Effector memory CD4-positive, alpha-beta T cell (primary cell): Measurements from ENCODE around the gene ATN1.

Experiments
- DNase-seq, 3 donors: peaks; one replicate each; pipeline ENCODE4 v3.0.0-alpha.2; 2020
- H3K27ac ChIP-seq: 2 replicates; pipeline ENCODE4 v1.7.0; 2013; ENCODE audit warnings: mild to moderate bottlenecking, low read length, moderate library complexity; ENCODE audit not compliant: insufficient read depth, poor library complexity, severe bottlenecking
- H3K27me3 ChIP-seq: replicated peaks from 2 replicates; pipeline ENCODE4 v1.7.0; 2013; ENCODE audit warnings: mild to moderate bottlenecking, low read length; ENCODE audit not compliant: insufficient read depth, control insufficient read depth, poor library complexity, severe bottlenecking
- H3K36me3 ChIP-seq: 2 replicates; pipeline ENCODE4 v1.7.0; 2013; ENCODE audit warnings: mild to moderate bottlenecking, low read length, moderate library complexity; ENCODE audit not compliant: control insufficient read depth, insufficient read depth
- H3K4me1 ChIP-seq: 2 replicates; pipeline ENCODE4 v1.7.0; 2013; ENCODE audit warnings: low read length, mild to moderate bottlenecking; ENCODE audit not compliant: control insufficient read depth, insufficient read depth, poor library complexity, severe bottlenecking
- H3K4me3 ChIP-seq: 2 replicates; pipeline ENCODE4 v1.7.0; 2013; ENCODE audit warnings: low read length, low read depth, mild to moderate bottlenecking; ENCODE audit not compliant: insufficient read depth, poor library complexity, severe bottlenecking
- H3K9me3 ChIP-seq: 2 replicates; pipeline ENCODE4 v1.7.0; 2013; ENCODE audit warnings: mild to moderate bottlenecking, low read length, moderate library complexity; ENCODE audit not compliant: control insufficient read depth

The ATN1 gene

GRCh38 chr12:6952121-6952862 is 24.5 kb downstream of the ATN1 start:
- peak overlapping the region; percentile 89 for H3K4me3 ChIP-seq
- H3K27ac ChIP-seq = peak overlapping the region; percentile 96
- H3K27me3 ChIP-seq = no peaks in the 10 kb centered on the region
- DNase-seq = no peak
- H3K9me3 ChIP-seq = no peaks in the 10 kb centered on the region
- peaks cover 24% of the 10 kb centered on the region for H3K36me3 ChIP-seq
- H3K4me1 ChIP-seq = peaks cover 71% of the 10 kb centered on the region

GRCh38 chr12:6952863-6953441 is 25.2 kb downstream of the ATN1 start:
- peaks cover 75% of the 10 kb centered on the region for H3K4me1 ChIP-seq
- H3K9me3 ChIP-seq = no peaks in the 10 kb centered on the region
- no peaks in the 10 kb centered on the region for H3K27me3 ChIP-seq
- peak overlapping the region; percentile 89 for H3K4me3 ChIP-seq
- H3K27ac ChIP-seq = peak overlapping the region; percentile 96
- DNase-seq = no peak
- H3K36me3 ChIP-seq = peaks cover 28% of the 10 kb centered on the region

GRCh38 chr12:6953442-6954315 is 25.9 kb downstream of the ATN1 start:
- Histone ChIP-seq H3K4me1 (peaks cover 80% of the 10 kb centered on the region), H3K36me3 (peaks cover 34% of the 10 kb centered on the region), H3K9me3 (no peaks in the 10 kb centered on the region), H3K27ac (peak overlapping the region; percentile 96), H3K27me3 (no peaks in the 10 kb centered on the region), H3K4me3 (peak overlapping the region; percentile 89)
- DNase-seq = peak; percentile 73 to 78 (median 77)

DNA sequence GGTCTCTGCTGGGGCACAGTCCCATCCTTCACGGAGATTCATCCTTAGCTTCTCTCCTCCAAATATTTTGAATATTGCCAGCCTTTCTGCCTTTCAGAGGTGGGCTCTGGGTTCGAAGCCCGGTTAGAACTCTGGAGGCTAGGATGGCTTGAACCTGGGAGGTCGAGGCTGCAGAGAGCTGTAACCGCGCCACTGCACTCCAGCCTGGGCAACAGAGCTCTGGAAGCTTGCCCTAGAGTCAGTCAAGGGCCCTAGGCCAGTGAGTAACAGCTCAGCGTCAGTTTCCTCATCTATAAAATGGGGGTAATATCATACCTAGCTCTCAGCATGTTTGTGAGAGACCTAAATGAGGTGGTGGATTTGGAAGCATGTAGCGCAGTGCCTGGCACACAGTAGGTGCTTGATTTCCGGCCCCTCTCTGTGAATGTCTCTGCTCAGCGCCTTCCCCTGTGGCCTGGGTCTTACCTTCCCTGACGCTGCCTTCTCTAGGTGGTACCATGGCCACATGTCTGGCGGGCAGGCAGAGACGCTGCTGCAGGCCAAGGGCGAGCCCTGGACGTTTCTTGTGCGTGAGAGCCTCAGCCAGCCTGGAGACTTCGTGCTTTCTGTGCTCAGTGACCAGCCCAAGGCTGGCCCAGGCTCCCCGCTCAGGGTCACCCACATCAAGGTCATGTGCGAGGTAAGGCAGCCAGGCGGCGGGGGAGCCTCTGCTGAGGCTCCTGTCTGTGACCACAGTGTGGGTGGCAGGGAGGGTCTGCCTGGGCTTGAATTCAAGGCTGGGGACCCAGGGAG is 26.8 kb downstream of the ATN1 start:
- Histone ChIP-seq H3K27ac (peak overlapping the region; percentile 96), H3K4me1 (peaks cover 81% of the 10 kb centered on the region), H3K4me3 (peak overlapping the region; percentile 89), H3K27me3 (no peaks in the 10 kb centered on the region), H3K9me3 (no peaks in the 10 kb centered on the region), H3K36me3 (peaks cover 34% of the 10 kb centered on the region)
- DNase-seq = no peak

GRCh38 chr12:6955108-6956020 is 27.6 kb downstream of the ATN1 start:
- Histone ChIP-seq H3K36me3 (peaks cover 39% of the 10 kb centered on the region), H3K9me3 (no peaks in the 10 kb centered on the region), H3K27me3 (no peaks in the 10 kb centered on the region), H3K4me3 (no peak overlapping the region), H3K27ac (peak overlapping the region; percentile 96), H3K4me1 (peaks cover 81% of the 10 kb centered on the region)
- no peak for DNase-seq

GRCh38 chr12:6956021-6956727 is 28.4 kb downstream of the ATN1 start:
- Histone ChIP-seq H3K36me3 (peaks cover 41% of the 10 kb centered on the region), H3K4me3 (no peak overlapping the region), H3K27me3 (no peaks in the 10 kb centered on the region), H3K9me3 (no peaks in the 10 kb centered on the region), H3K27ac (peak overlapping the region; percentile 96), H3K4me1 (peaks cover 82% of the 10 kb centered on the region)
- DNase-seq = no peak

DNA sequence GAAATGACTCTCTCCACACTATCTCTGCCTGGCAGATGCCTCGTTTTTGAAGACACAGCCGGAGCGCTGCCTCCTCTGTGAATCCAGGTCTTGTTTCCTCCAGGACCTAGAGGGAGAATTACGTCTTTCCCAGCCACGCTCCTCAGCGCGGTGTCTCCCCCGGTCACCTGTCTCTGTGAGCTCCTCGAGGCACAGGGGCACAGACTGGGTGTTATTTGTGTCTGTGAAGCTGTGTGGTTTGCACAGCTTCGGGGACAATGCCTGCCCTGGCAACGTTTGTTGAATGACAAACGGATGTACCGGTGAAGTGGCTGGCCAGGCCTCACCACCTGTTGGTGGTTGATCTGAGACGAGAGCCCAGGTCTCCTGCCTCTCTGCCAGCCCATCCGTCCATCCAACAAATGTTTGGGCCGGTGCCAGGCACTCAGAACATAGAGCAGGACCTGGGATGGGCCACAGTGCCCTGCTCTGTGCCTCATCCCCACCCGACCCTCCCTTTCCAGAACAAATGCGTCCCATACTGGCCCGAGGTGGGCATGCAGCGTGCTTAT is 29.5 kb downstream of the ATN1 start:
- H3K4me3 ChIP-seq = no peak overlapping the region
- no peak for DNase-seq
- peaks cover 41% of the 10 kb centered on the region for H3K36me3 ChIP-seq
- H3K9me3 ChIP-seq = no peaks in the 10 kb centered on the region
- H3K4me1 ChIP-seq = peaks cover 92% of the 10 kb centered on the region
- H3K27ac ChIP-seq = peak overlapping the region; percentile 96
- H3K27me3 ChIP-seq = no peaks in the 10 kb centered on the region

DNA sequence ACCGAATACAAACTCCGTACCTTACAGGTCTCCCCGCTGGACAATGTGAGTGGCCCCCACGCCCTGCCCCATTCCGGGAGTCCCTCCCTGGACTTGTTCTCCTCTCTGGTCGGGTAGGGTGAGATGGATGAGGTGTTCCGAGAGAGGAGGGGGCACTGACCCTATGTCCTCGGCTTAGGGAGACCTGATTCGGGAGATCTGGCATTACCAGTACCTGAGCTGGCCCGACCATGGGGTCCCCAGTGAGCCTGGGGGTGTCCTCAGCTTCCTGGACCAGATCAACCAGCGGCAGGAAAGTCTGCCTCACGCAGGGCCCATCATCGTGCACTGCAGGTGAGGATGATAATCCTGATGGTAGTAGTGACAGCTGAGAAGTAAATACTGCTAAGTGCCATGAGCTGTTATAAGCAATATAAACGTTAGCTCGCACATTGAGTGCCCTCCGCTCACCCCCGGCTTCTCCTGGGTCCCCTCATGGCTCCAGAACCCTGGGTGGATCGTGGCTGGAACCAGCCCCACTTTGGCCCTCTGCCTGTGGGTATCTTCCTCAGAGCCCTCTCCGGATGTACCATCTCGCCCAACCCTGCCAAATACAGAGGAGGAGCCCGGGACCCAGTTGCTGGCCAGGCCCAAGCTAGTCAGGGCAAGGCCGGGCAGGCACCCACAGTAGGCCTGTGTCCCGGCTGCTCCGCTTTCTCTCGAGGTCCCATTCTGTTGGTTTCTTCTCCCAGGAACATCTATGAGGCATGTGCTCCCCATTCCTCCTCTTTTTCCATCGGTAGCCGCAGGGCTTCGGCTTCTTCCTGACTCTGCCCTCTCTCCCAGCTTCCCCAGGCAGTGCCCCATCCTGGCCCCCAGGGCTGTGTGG is 30.2 kb downstream of the ATN1 start:
- no peak for DNase-seq
- peaks cover 96% of the 10 kb centered on the region for H3K4me1 ChIP-seq
- H3K36me3 ChIP-seq = peaks cover 41% of the 10 kb centered on the region
- H3K4me3 ChIP-seq = peak overlapping the region; percentile 24
- H3K27ac ChIP-seq = peak overlapping the region; percentile 96
- H3K27me3 ChIP-seq = no peaks in the 10 kb centered on the region
- H3K9me3 ChIP-seq = no peaks in the 10 kb centered on the region
